Smooth muscle cell (in vitro differentiated cells): ENCODE measurements around the gene TGFBR3. TPM values are rescaled to one million over a fixed set of nuclear protein-coding genes. Genes with fewer than 3 reads are reported as not detected.

Source experiments
- DNase-seq: peaks from one replicate; lab custom pipeline; 2025; ENCODE audit not compliant: unreplicated experiment; lab: John Stamatoyannopoulos, UW
- H2AFZ ChIP-seq: fragments of 200-600 bp; sonication (generic); 2 replicates; pipeline ENCODE4 v1.6.0; 2016; ENCODE audit warnings: antibody characterized with exemption, low read depth, mild to moderate bottlenecking
- H3F3A ChIP-seq: fragments of 200-600 bp; sonication (generic); 2 replicates; pipeline ENCODE4 v1.6.0; 2017; ENCODE audit warnings: antibody characterized with exemption, low read depth
- H3K27ac ChIP-seq: fragments of 200-600 bp; sonication (generic); 2 replicates; pipeline ENCODE4 v1.5.1; 2016; ENCODE audit warnings: low read depth, mild to moderate bottlenecking
- H3K27me3 ChIP-seq: fragments of 200-600 bp; sonication (generic); 2 replicates; pipeline ENCODE4 v1.6.1; 2016; ENCODE audit warnings: low read depth, mild to moderate bottlenecking
- H3K36me3 ChIP-seq: fragments of 200-600 bp; sonication (generic); 2 replicates; pipeline ENCODE4 v1.5.1; 2016; ENCODE audit warnings: low read depth
- H3K4me1 ChIP-seq: fragments of 200-600 bp; sonication (generic); 2 replicates; pipeline ENCODE4 v1.5.1; 2016; ENCODE audit warnings: low read depth
- H3K4me2 ChIP-seq: fragments of 200-600 bp; sonication (generic); 2 replicates; pipeline ENCODE4 v1.6.0; 2016; ENCODE audit warnings: mild to moderate bottlenecking
- H3K4me3 ChIP-seq: fragments of 200-600 bp; sonication (generic); 2 replicates; pipeline ENCODE4 v1.5.1; 2016; ENCODE audit warnings: mild to moderate bottlenecking
- H3K79me2 ChIP-seq: fragments of 200-600 bp; sonication (generic); 2 replicates; pipeline ENCODE4 v1.6.0; 2016; ENCODE audit warnings: low read depth, mild to moderate bottlenecking
- H3K9ac ChIP-seq: fragments of 200-600 bp; sonication (generic); 2 replicates; pipeline ENCODE4 v1.6.0; 2016; ENCODE audit warnings: low read depth
- H3K9me3 ChIP-seq: fragments of 200-600 bp; sonication (generic); replicated peaks from 2 replicates; pipeline ENCODE4 v1.5.1; 2016; ENCODE audit warnings: low read depth
- H4K20me1 ChIP-seq: fragments of 200-600 bp; sonication (generic); 2 replicates; pipeline ENCODE4 v1.6.0; 2016; ENCODE audit warnings: low read depth
- WGBS: methylation state at CpG from one replicate; pipeline ENCODE4 v1.1.7; 2016; ENCODE audit warnings: low lambda C conversion rate; 5-methylcytosine and 5-hydroxymethylcytosine counted together
- polyA plus RNA-seq: library from polyadenylated mRNA; unstranded; fragments of >200 nt; fragmentation: Nextera tagmentation; extraction: Ambion mirVana; gene quantifications from 2 replicates; pipeline ENCODE4 v1.2.1, GENCODE V29; 2016
- total RNA-seq: library from RNA; depleted of rRNA; stranded (reverse); fragments of >200 nt; gene quantifications from 2 replicates; pipeline ENCODE4 v1.2.3, GENCODE V29; 2014
- TF ChIP-seq, protein P1 (sequence below): fragments of 200-600 bp; sonication (generic); IDR thresholded peaks from 2 replicates; pipeline ENCODE4 v1.5.1; 2017; ENCODE audit warnings: borderline replicate concordance, mild to moderate bottlenecking, antibody characterized with exemption; ENCODE audit not compliant: insufficient read depth, poor library complexity, severe bottlenecking

Gene TGFBR3
- total and polyA plus RNA-seq, 2 experiments from 2014 or later = 68.3 to 112 TPM

DNA sequence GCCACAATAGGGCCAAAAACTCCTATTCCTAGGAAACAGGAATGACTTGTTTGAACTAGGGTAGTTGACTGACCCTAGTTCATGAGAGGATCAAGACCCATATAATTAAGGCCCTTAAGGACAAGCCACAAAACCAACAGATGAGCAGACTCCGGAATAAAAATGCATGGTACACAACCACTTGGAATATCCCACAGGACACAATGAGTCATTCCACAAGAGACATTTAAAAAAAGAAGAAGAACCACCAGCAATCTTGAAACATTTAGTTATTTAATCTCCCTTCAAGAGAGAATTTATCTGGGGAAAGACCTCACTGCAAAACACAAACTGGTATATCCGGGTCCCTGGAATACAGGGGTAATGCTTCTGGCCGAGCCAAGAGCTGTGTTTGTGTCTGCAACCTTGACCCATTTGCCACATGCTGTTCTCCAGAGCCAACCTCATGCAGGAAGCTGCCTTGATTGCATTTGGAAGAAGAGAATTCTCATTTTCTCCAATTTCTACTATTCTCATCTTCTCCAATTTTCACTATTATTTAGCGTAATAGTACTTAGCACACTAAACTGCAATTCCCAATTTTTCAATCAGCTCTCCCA, 135.5 kb downstream of the TGFBR3 start:
- peaks cover 4% of the 10 kb centered on the region for H3K4me1 ChIP-seq
- peak overlapping the region; percentile 22 for H3K4me2 ChIP-seq
- peak overlapping the region; percentile 58 for H3K27ac ChIP-seq
- H3K36me3 ChIP-seq = no peaks in the 10 kb centered on the region
- H2AFZ ChIP-seq = no peak overlapping the region
- DNase-seq = no peak
- H4K20me1 ChIP-seq = peaks cover 3% of the 10 kb centered on the region
- TF ChIP-seq, protein P1, sequence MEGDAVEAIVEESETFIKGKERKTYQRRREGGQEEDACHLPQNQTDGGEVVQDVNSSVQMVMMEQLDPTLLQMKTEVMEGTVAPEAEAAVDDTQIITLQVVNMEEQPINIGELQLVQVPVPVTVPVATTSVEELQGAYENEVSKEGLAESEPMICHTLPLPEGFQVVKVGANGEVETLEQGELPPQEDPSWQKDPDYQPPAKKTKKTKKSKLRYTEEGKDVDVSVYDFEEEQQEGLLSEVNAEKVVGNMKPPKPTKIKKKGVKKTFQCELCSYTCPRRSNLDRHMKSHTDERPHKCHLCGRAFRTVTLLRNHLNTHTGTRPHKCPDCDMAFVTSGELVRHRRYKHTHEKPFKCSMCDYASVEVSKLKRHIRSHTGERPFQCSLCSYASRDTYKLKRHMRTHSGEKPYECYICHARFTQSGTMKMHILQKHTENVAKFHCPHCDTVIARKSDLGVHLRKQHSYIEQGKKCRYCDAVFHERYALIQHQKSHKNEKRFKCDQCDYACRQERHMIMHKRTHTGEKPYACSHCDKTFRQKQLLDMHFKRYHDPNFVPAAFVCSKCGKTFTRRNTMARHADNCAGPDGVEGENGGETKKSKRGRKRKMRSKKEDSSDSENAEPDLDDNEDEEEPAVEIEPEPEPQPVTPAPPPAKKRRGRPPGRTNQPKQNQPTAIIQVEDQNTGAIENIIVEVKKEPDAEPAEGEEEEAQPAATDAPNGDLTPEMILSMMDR = no peak
- no peak overlapping the region for H3K4me3 ChIP-seq
- no peaks in the 10 kb centered on the region for H3K27me3 ChIP-seq
- H3K9me3 ChIP-seq = no peaks in the 10 kb centered on the region
- no peak overlapping the region for H3K9ac ChIP-seq
- 37% methylated on average over 4 of the region's 4 CpGs for whole genome bisulfite sequencing
- H3F3A ChIP-seq = peaks cover 10% of the 10 kb centered on the region
- H3K79me2 ChIP-seq = peaks cover 51% of the 10 kb centered on the region

DNA sequence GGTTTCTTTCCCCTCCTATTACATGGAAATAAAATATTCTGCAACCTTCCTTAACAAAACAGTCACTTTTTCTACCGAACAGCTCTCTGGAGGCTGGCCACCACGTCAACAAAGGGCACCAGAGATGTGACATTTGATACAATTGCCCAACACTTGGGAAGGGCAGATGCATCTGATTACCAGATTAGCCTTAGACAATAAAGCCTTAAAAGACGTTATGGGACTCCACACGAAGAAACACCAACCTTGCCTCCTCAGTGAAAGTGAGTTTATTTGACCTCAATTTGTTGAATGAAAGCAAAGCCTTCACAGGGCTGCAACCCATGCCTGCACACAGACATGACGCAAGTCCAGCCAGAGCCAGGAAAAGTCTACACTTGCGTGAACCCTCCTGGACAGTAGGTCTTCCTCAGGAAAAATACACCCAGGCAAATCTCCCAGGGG, 136.1 kb downstream of the TGFBR3 start:
- Histone ChIP-seq H3K27me3 (no peaks in the 10 kb centered on the region), H2AFZ (no peak overlapping the region), H3K9ac (no peak overlapping the region), H3K4me1 (peaks cover 4% of the 10 kb centered on the region), H3K27ac (no peak overlapping the region), H3K79me2 (peaks cover 58% of the 10 kb centered on the region), H4K20me1 (peaks cover 3% of the 10 kb centered on the region), H3K9me3 (no peaks in the 10 kb centered on the region), H3K36me3 (no peaks in the 10 kb centered on the region), H3F3A (peaks cover 9% of the 10 kb centered on the region), H3K4me3 (no peak overlapping the region), H3K4me2 (peak overlapping the region; percentile 2)
- no peak for DNase-seq
- TF ChIP-seq, protein P1 = no peak
- WGBS = 90% methylated on average over 6 of the region's 6 CpGs

DNA sequence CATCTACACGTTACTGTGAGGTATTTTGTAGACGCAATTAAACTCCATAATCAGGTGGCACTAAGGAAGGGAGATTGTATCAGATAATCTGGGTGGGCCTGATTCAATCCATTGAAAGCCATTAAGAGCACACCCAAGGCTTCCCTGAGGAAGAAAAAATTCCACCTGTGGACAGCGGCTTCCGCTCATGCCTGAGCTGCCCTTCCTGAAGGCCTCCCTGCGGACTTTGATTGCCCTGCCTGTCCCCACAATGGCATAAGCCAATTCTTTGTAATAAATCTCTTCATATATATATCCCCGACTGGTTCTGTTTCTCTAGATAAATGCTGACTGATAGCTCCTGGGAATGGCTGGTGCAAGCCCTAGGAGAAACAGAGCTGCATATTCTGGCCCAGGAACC, 138.3 kb downstream of the TGFBR3 start:
- no peaks in the 10 kb centered on the region for H3K9me3 ChIP-seq
- TF ChIP-seq, protein P1 = no peak
- 95% methylated on average over 6 of the region's 6 CpGs for WGBS

DNA sequence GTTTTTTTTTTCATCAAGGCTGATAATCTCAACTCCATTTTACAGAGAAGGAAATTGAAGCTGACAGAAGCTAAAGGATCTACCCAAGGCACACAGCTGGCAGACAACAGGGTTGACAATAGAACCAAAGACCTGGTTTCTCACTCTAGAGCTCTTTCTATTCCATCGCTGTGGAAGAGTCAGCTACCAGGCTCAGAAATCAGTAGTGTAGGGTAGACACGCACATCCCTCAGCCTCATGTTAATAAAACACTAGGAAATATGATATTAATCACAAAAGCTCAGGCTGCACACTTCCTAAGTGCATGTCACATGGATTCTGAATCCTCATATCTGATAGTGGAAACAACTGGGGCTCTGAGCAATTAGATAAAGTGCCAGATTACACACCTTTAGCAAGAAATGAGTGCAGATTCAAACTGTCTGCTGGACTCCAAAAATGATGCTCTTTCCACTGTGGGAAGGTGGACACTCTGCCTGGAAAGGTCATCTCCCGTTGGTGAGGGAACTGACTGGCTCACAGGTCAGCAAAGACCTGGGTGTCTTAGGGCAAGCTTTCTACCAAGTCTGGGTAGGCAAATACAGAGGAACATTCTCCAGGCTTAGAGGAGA, 139.1 kb downstream of the TGFBR3 start:
- no peak overlapping the region for H3K4me3 ChIP-seq
- no peak overlapping the region for H3K27ac ChIP-seq
- H3K4me2 ChIP-seq = no peak overlapping the region
- H3K4me1 ChIP-seq = peaks cover 4% of the 10 kb centered on the region
- TF ChIP-seq, protein P1 = no peak
- H2AFZ ChIP-seq = no peak overlapping the region
- H3K36me3 ChIP-seq = no peaks in the 10 kb centered on the region
- no peaks in the 10 kb centered on the region for H3K27me3 ChIP-seq
- H3K79me2 ChIP-seq = peaks cover 78% of the 10 kb centered on the region
- 96% methylated on average over 3 of the region's 3 CpGs for whole genome bisulfite sequencing
- no peak overlapping the region for H3K9ac ChIP-seq
- H3F3A ChIP-seq = peaks cover 6% of the 10 kb centered on the region
- H4K20me1 ChIP-seq = peaks cover 3% of the 10 kb centered on the region
- no peaks in the 10 kb centered on the region for H3K9me3 ChIP-seq
- no peak for DNase-seq

More for the DNA sequence above, 138.3 kb downstream of the TGFBR3 start:
- H2AFZ ChIP-seq = no peak overlapping the region
- H3K4me1 ChIP-seq = peaks cover 4% of the 10 kb centered on the region
- H3K4me3 ChIP-seq = no peak overlapping the region
- H4K20me1 ChIP-seq = peaks cover 3% of the 10 kb centered on the region
- H3K79me2 ChIP-seq = peaks cover 74% of the 10 kb centered on the region
- no peaks in the 10 kb centered on the region for H3K27me3 ChIP-seq
- no peak for DNase-seq
- H3K27ac ChIP-seq = no peak overlapping the region
- H3K36me3 ChIP-seq = no peaks in the 10 kb centered on the region
- H3K9ac ChIP-seq = no peak overlapping the region
- H3F3A ChIP-seq = peaks cover 6% of the 10 kb centered on the region
- H3K4me2 ChIP-seq = no peak overlapping the region
